MM.1S (cell line): Measurements from ENCODE around the gene KLF4.

Experiments used
- EZH2 ChIP-seq: fragments of 300-600 bp; sonication (generic); optimal IDR thresholded peaks from 2 replicates; pipeline ENCODE3; 2017; ENCODE audit warnings: low read depth, mild to moderate bottlenecking, antibody characterized with exemption, low read length, mixed read lengths
- TF ChIP-seq, protein P1 (sequence below): fragments of 300-600 bp; sonication (generic); IDR thresholded peaks from 2 replicates; pipeline ENCODE4 v1.5.1; 2016; ENCODE audit warnings: antibody characterized with exemption, low read length, mixed read lengths

DNA sequence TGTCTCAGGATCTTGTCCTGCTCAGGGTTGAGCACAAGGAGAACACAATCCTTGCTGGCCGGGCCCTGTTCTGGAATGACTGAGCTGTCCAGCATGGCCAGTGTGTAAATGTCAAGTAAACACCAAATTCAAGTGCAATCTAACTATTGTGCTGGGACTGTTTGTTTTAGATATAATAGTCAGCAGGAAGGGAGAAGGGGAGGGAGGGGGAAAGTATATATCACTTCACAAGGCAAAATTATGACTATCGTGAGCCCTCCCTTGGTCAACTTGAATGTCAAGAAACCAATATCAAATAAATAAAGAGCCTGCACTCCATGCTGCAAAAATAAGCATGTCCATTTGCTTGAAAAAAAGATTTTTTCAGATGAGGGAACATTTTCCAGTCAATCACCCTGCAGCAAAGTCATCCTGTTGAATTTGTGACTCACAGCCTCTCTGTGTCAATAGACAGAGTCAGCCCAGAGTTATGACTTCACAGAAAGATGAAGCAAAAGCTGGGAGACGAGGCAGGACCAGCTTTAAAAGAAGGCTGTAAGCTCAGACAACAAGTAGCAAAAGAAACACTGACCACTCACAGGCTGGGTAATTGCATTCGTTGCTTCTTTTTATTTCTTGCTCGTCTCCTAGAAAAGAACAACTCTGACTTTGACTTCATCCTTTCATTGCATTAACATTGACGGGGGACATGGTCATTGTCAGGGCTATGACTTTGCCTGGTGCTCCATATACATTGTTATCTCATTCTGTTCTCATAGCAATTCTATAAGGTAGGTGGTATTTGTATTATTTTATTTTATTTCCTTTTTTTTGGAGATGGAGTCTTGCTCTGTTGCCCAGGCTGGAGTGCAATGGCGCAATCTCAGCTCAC lies 15.3 kb upstream of the KLF4 start:
- TF ChIP-seq, protein P1, sequence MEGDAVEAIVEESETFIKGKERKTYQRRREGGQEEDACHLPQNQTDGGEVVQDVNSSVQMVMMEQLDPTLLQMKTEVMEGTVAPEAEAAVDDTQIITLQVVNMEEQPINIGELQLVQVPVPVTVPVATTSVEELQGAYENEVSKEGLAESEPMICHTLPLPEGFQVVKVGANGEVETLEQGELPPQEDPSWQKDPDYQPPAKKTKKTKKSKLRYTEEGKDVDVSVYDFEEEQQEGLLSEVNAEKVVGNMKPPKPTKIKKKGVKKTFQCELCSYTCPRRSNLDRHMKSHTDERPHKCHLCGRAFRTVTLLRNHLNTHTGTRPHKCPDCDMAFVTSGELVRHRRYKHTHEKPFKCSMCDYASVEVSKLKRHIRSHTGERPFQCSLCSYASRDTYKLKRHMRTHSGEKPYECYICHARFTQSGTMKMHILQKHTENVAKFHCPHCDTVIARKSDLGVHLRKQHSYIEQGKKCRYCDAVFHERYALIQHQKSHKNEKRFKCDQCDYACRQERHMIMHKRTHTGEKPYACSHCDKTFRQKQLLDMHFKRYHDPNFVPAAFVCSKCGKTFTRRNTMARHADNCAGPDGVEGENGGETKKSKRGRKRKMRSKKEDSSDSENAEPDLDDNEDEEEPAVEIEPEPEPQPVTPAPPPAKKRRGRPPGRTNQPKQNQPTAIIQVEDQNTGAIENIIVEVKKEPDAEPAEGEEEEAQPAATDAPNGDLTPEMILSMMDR = no peak
- TF ChIP-seq EZH2 = no peak
